HL-60/S4 treated with retinoic acid at 250 ng/mL for 4 days and 3 days (cell line): ENCODE data around the gene HPN.
"Not testable (repeated sequence)": the region's sequence is repeated elsewhere in the genome, so short reads cannot be mapped to it uniquely, and the experiment has no call there.

ENCODE experiments used
- in situ Hi-C: fragments of 300-500 bp; cut with MboI; formaldehyde crosslinking; loops from 2 replicates; pipeline ENCODE4 v1.7.0; 2022; ENCODE audit warnings: low sequenced_read_pairs

HPN gene

GRCh38 chr19:35008891-35009341, 32.6 kb upstream of the HPN start:
- in situ Hi-C loops = no loop called here

- in situ Hi-C loops = no loop called here
These were observed 31.8 kb upstream of the HPN start for GRCh38 chr19:35009424-35010415.

- in situ Hi-C loops = no loop called here
These were observed 30.3 kb upstream of the HPN start for GRCh38 chr19:35011091-35011689.

- in situ Hi-C loops = no loop called here
These were observed 29.5 kb upstream of the HPN start for GRCh38 chr19:35011737-35012682.

GRCh38 chr19:35013041-35013819, 28.3 kb upstream of the HPN start:
- in situ Hi-C loops = no loop called here

GRCh38 chr19:35013820-35014754, 27.4 kb upstream of the HPN start:
- in situ Hi-C loops = no loop called here

GRCh38 chr19:35014774-35015173, 26.7 kb upstream of the HPN start:
- in situ Hi-C loops = not testable (repeated sequence)

GRCh38 chr19:35015270-35015953, 26.1 kb upstream of the HPN start:
- in situ Hi-C loops = no loop called here

- in situ Hi-C loops = no loop called here
These were observed 25.6 kb upstream of the HPN start for GRCh38 chr19:35015954-35016351.

GRCh38 chr19:35017507-35017906, 24.0 kb upstream of the HPN start:
- in situ Hi-C loops = no loop called here

GRCh38 chr19:35018379-35018778, 23.1 kb upstream of the HPN start:
- in situ Hi-C loops = no loop called here

GRCh38 chr19:35019144-35019543, 22.4 kb upstream of the HPN start:
- in situ Hi-C loops = no loop called here

GRCh38 chr19:35021016-35021415, 20.5 kb upstream of the HPN start:
- in situ Hi-C loops = no loop called here

- in situ Hi-C loops = no loop called here
These were observed 19.9 kb upstream of the HPN start for GRCh38 chr19:35021596-35021995.

- in situ Hi-C loops = no loop called here
These were observed 19.1 kb upstream of the HPN start for GRCh38 chr19:35022460-35022859.

GRCh38 chr19:35023428-35023827, 18.1 kb upstream of the HPN start:
- in situ Hi-C loops = no loop called here

GRCh38 chr19:35024095-35024494, 17.4 kb upstream of the HPN start:
- in situ Hi-C loops = no loop called here

- in situ Hi-C loops = no loop called here
These were observed 15.6 kb upstream of the HPN start for GRCh38 chr19:35025969-35026368.

GRCh38 chr19:35026418-35026817, 15.1 kb upstream of the HPN start:
- in situ Hi-C loops = no loop called here
